AG04450 (cell line): ENCODE data around the gene FMN2. TPM values are rescaled to one million over a fixed set of nuclear protein-coding genes. Genes with fewer than 3 reads are reported as not detected.

Source experiments
- CTCF ChIA-PET: fragments of 300-600, 350-600 bp; formaldehyde crosslinking; extraction: SDS; loops from one replicate; lab custom pipeline; 2022; ENCODE audit warnings: antibody characterized with exemption, inconsistent platforms; lab: Charles Lee
- POLR2A ChIA-PET: fragments of 350-600 bp; formaldehyde crosslinking; extraction: SDS; loops from one replicate; lab custom pipeline; 2021; ENCODE audit warnings: antibody characterized with exemption, inconsistent platforms; lab: Yijun Ruan, JAX
- DNase-seq: peaks from one replicate; pipeline ENCODE4 v3.0.0-alpha.2; 2011; ENCODE audit warnings: low read depth, low spot score
- H3K27ac ChIP-seq: one replicate; pipeline ENCODE4 v1.5.1; 2012; ENCODE audit warnings: low read depth, low read length, control low read depth
- H3K27me3 ChIP-seq: one replicate; pipeline ENCODE4 v1.6.0; 2012; ENCODE audit warnings: low read length; ENCODE audit not compliant: control insufficient read depth, insufficient read depth
- H3K4me3 ChIP-seq: 2 replicates; pipeline ENCODE4 v1.5.1; 2011; ENCODE audit warnings: mild to moderate bottlenecking, low read depth, low read length, control low read depth
- H3K9me3 ChIP-seq: 2 replicates; pipeline ENCODE4 v1.5.1; 2012; ENCODE audit warnings: low read length; ENCODE audit not compliant: control insufficient read depth, insufficient read depth
- CTCF ChIP-seq: IDR thresholded peaks from 2 replicates; pipeline ENCODE4 v1.5.1; 2011; ENCODE audit warnings: low read depth, low read length, control low read depth, inconsistent platforms
- polyA plus RNA-seq: library from polyadenylated mRNA; depleted of rRNA; stranded (reverse); fragments of >200 nt; gene quantifications from 2 replicates; pipeline ENCODE4 v1.2.3, GENCODE V29; 2011

FMN2 gene
- polyA plus RNA-seq, 1 experiment: 6.9 TPM

GRCh38 chr1:240285540-240285939 lies 193.9 kb downstream of the FMN2 start:
- POLR2A ChIA-PET: no interaction called here
- no peak overlapping the region for H3K27ac ChIP-seq

GRCh38 chr1:240287722-240288121 lies 196.0 kb downstream of the FMN2 start:
- Histone ChIP-seq H3K9me3 (no peaks in the 10 kb centered on the region; the same call in 1 of the 2 replicates), H3K4me3 (no peak overlapping the region), H3K27me3 (no peaks in the 10 kb centered on the region), H3K27ac (no peak overlapping the region)
- CTCF ChIA-PET: no interaction called here
- TF ChIP-seq CTCF: no peak
- DNase-seq: no peak
- POLR2A ChIA-PET: no interaction called here

More at GRCh38 chr1:240285540-240285939, 193.9 kb downstream of the FMN2 start:
- CTCF ChIA-PET: no interaction called here
- Histone ChIP-seq H3K9me3 (no peaks in the 10 kb centered on the region; the same call in 1 of the 2 replicates), H3K4me3 (no peak overlapping the region), H3K27me3 (no peaks in the 10 kb centered on the region)
- no peak for DNase-seq
- no peak for TF ChIP-seq CTCF

- H3K27ac ChIP-seq: no peak overlapping the region
- CTCF ChIA-PET: no interaction called here
- POLR2A ChIA-PET: no interaction called here
- no peak for TF ChIP-seq CTCF
- H3K9me3 ChIP-seq: no peaks in the 10 kb centered on the region; the same call in 1 of the 2 replicates
- H3K4me3 ChIP-seq: no peak overlapping the region
- no peaks in the 10 kb centered on the region for H3K27me3 ChIP-seq
- DNase-seq: no peak
Measured at GRCh38 chr1:240293706-240294105, 202.0 kb downstream of the FMN2 start.

- peak; percentile 55 for TF ChIP-seq CTCF
- H3K27ac ChIP-seq: no peak overlapping the region
- ChIA-PET POLR2A (no interaction called here), CTCF (no interaction called here)
- no peak for DNase-seq
- H3K27me3 ChIP-seq: no peaks in the 10 kb centered on the region
- H3K9me3 ChIP-seq: no peaks in the 10 kb centered on the region
- H3K4me3 ChIP-seq: no peak overlapping the region
Measured at GRCh38 chr1:240294566-240294965, 202.9 kb downstream of the FMN2 start.

GRCh38 chr1:240295811-240296210 lies 204.1 kb downstream of the FMN2 start:
- Histone ChIP-seq H3K27me3 (no peaks in the 10 kb centered on the region), H3K27ac (no peak overlapping the region), H3K4me3 (no peak overlapping the region), H3K9me3 (no peaks in the 10 kb centered on the region)
- POLR2A ChIA-PET: interaction anchor here (0.7 kb wide), 1 partner anchor 32 kb away, joined by 16 read pairs; no protein-coding TSS in a partner anchor
- CTCF ChIA-PET: interaction anchor here (1.0 kb wide), 1 partner anchor 107 kb away, joined by 3 read pairs; no protein-coding TSS in a partner anchor
- DNase-seq: no peak
- TF ChIP-seq CTCF: no peak
